Testis (tissue), 3 donors: Measurements from ENCODE around the gene NCOR2. TPM values are rescaled to one million over a fixed set of nuclear protein-coding genes. Genes with fewer than 3 reads are reported as not detected.

Experiments used
- DNase-seq: peaks from one replicate; pipeline ENCODE4 v3.0.0-alpha.2; 2019
- H3K27ac ChIP-seq, 2 donors: fragments of 200-600 bp; sonication (generic); one replicate each; pipeline ENCODE4 v1.5.1; 2019
- H3K27me3 ChIP-seq: fragments of 200-600 bp; sonication (generic); one replicate; pipeline ENCODE4 v1.5.1; 2019
- H3K36me3 ChIP-seq: fragments of 200-600 bp; sonication (generic); one replicate; pipeline ENCODE4 v1.5.1; 2017; ENCODE audit warnings: low read depth; ENCODE audit errors: missing control alignments
- H3K4me1 ChIP-seq: fragments of 200-600 bp; sonication (generic); one replicate; pipeline ENCODE4 v1.5.1; 2019
- H3K4me3 ChIP-seq, 2 donors: fragments of 200-600 bp; sonication (generic); one replicate each; pipeline ENCODE4 v1.5.1; 2017 to 2019
- H3K9me3 ChIP-seq: fragments of 200-600 bp; sonication (generic); one replicate; pipeline ENCODE4 v1.5.1; 2017
- CTCF ChIP-seq, 3 experiments: fragments of 450-650 bp in 2 of 3; fragments of 200-600 bp in 1 of 3; sonication (generic) in 1 of 3; IDR thresholded peaks; one replicate each; pipeline ENCODE4 v1.5.1; 2016 to 2019; ENCODE audit warnings: antibody characterized with exemption in 3 of 3, mild to moderate bottlenecking in 2 of 3, moderate library complexity in 1 of 3
- POLR2A ChIP-seq: fragments of 450-650 bp; IDR thresholded peaks from one replicate; pipeline ENCODE4 v1.6.1; 2017; ENCODE audit warnings: antibody characterized with exemption, mild to moderate bottlenecking, moderate library complexity
- WGBS, 2 donors: methylation state at CpG; one replicate each; pipeline ENCODE4 v1.1.5; 2018; 5-methylcytosine and 5-hydroxymethylcytosine counted together
- intact Hi-C: fragments of 100-400 bp; cut with DNase I; formaldehyde crosslinking; loops from one replicate; pipeline ENCODE4 v1.15.1; 2023; ENCODE audit warnings: low total_unique reads
- polyA plus RNA-seq: library from polyadenylated mRNA; stranded (reverse); fragments of 350-450 nt; fragmentation: Illumina TruSeq; extraction: RNeasy Lipid Tissue Mini Kit (QIAGEN cat#74804); gene quantifications from one replicate; pipeline ENCODE4 v1.2.3, GENCODE V29; 2014; ENCODE audit warnings: low read depth, low replicate concordance; ENCODE audit not compliant: insufficient read depth
- total RNA-seq, 2 donors: library from RNA; depleted of rRNA; stranded (reverse); fragments of >200 nt; gene quantifications; one replicate each; pipeline ENCODE4 v1.2.3, GENCODE V29; 2016

NCOR2 gene
- total and polyA plus RNA-seq, 3 donors from 2014 or later = 62.6 to 212 (median 212) TPM

DNA sequence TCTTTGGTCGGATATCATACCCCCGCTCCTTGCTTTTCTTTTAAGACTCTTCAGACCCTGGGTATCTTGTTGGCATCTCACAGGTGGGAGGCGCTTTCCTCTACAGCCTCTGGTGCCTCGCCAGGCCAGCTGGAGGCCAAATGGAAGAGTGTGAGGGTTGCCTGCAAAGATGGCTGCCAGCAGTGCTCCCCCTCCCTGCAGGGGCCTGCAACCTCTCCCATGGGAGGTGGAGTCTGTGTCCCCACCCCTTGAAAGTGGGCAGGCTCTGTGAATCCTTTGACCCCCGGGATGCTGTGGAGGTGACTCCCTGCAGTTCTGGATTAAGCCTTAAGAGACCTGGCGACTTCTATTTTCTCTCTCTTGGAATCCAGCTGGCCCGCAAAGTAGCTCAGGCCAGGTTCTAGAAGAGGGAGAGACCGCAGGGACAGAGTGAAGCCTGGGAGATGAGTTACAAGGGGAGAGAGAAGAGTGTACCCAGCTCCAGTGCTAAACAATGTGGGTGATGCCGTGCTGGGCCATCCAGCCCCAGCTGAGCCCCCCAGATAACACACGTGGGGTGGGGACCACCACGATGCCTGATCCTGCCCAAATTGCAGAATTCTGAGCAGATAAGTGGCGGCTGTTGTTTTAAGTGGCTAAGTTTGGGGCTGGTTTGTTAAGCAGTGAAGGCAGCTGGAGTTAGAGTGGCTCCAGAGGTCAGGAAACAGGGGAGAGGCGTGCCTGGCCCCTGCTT, 37.9 kb upstream of the NCOR2 start:
- no peak overlapping the region for H3K4me3 ChIP-seq
- no peak for TF ChIP-seq POLR2A
- no peaks in the 10 kb centered on the region for H3K36me3 ChIP-seq
- no peak for DNase-seq
- intact Hi-C loops = no loop called here
- no peaks in the 10 kb centered on the region for H3K27me3 ChIP-seq
- peaks cover 23% of the 10 kb centered on the region for H3K4me1 ChIP-seq
- 70 to 74% methylated on average over 10 to 13 of the region's 13 CpGs for WGBS, 2 donors
- peak overlapping the region in 1 of 2 donors; percentile 31 for H3K27ac ChIP-seq
- no peaks in the 10 kb centered on the region for H3K9me3 ChIP-seq

GRCh38 chr12:124604264-124604680, 36.9 kb upstream of the NCOR2 start:
- no peak for DNase-seq
- Histone ChIP-seq H3K4me1 (peaks cover 19% of the 10 kb centered on the region), H3K4me3 (no peak overlapping the region), H3K9me3 (no peaks in the 10 kb centered on the region), H3K27me3 (no peaks in the 10 kb centered on the region), H3K27ac (no peak overlapping the region), H3K36me3 (no peaks in the 10 kb centered on the region)
- WGBS, 2 donors = 76 to 78% methylated on average over 6 of the region's 6 CpGs
- intact Hi-C loops = no loop called here
- TF ChIP-seq CTCF (IDR thresholded peaks at IDR 0.05) (no peak), POLR2A (no peak)

DNA sequence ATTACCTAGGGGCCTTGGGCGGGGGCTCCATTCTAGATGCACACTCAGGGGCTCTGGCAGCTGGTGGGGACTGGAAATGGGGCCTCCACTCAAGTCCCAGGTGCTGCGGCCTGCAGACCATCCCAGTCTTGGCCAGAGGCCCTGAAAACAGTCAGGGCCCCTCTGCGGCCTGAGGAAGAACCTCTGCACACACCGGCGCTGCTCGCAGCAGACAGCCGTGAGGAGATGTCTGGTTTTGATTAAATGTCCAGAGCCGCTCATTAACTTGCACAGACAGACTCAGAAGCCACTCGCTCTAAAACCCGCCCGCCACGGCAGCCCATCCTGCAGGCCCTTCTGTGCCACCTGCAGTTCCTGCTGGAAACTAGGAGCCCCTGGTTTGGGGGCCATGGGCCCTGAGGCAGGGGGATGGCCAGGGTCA, 36.4 kb upstream of the NCOR2 start:
- no peaks in the 10 kb centered on the region for H3K36me3 ChIP-seq
- no peak for TF ChIP-seq CTCF (IDR thresholded peaks at IDR 0.05)
- TF ChIP-seq POLR2A = no peak
- intact Hi-C loops = no loop called here
- no peaks in the 10 kb centered on the region for H3K9me3 ChIP-seq
- no peak overlapping the region for H3K27ac ChIP-seq
- 82 to 94% methylated on average over 7 to 11 of the region's 12 CpGs for WGBS, 2 donors
- H3K27me3 ChIP-seq = no peaks in the 10 kb centered on the region
- DNase-seq = no peak
- no peak overlapping the region for H3K4me3 ChIP-seq
- H3K4me1 ChIP-seq = peaks cover 15% of the 10 kb centered on the region

DNA sequence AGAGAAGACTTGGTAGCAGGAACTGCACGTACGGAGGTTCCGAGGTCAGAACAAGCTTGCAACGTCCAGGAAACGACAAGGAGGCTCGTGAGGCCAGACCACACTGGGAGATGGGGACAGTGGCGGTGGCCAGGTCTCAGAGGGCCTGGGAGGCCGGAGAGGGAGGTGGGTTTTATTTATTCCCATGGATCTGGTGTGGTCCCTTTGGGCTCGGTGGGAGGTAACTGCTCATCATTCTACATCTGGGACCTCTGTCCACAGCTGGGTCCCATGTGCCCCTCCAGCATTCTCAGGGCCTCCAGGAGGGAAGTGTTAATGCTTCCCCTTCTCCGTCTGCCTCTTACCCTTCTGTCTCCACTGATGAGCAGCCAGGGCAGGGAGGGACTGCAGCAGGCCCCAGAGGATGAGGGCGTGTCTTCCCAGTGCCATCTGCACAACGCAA, 35.7 kb upstream of the NCOR2 start:
- Histone ChIP-seq H3K27ac (no peak overlapping the region), H3K4me1 (peaks cover 8% of the 10 kb centered on the region), H3K27me3 (no peaks in the 10 kb centered on the region), H3K4me3 (no peak overlapping the region), H3K36me3 (no peaks in the 10 kb centered on the region), H3K9me3 (no peaks in the 10 kb centered on the region)
- 53 to 57% methylated on average over 12 of the region's 12 CpGs for WGBS, 2 donors
- intact Hi-C loops = no loop called here
- peak; percentile 28 for DNase-seq
- TF ChIP-seq CTCF (IDR thresholded peaks at IDR 0.05) (no peak), POLR2A (no peak)

DNA sequence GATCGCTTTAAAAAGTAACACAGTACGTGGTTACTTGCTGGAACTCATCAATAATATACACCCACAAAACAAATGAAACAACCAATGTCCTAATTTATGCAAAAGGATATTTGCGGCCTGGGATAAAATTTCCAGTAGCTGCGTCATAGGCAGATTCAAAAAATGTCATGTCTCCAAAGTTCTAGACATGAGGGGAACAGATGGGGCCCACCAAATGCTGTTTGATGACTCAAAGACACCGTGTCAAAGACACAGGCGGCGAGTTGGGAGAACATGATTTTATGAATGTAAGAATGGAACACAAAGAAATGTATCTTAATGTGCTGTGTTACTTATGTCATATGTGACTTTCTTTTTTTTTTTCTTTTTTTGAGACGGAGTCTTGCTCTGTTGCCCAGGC, 34.3 kb upstream of the NCOR2 start:
- 95% methylated on average over 8 of the region's 8 CpGs for WGBS, 2 donors
- no peak for DNase-seq
- H3K27ac ChIP-seq = no peak overlapping the region

More for the DNA sequence above, 34.3 kb upstream of the NCOR2 start:
- TF ChIP-seq POLR2A (no peak), CTCF (IDR thresholded peaks at IDR 0.05) (no peak)
- Histone ChIP-seq H3K36me3 (no peaks in the 10 kb centered on the region), H3K4me1 (peaks cover 7% of the 10 kb centered on the region), H3K27me3 (no peaks in the 10 kb centered on the region), H3K4me3 (no peak overlapping the region), H3K9me3 (no peaks in the 10 kb centered on the region)
- intact Hi-C loops = no loop called here
